Endothelial cell of umbilical vein (primary cell): Measurements from ENCODE around the gene B9D1. TPM values are rescaled to one million over a fixed set of nuclear protein-coding genes. Genes with fewer than 3 reads are reported as not detected.

Source experiments
- BruUV-seq: library from RNA; stranded (reverse); fragments of 400-500 nt; replicated peaks from 2 replicates; lab custom pipeline; 2021; lab: Mats Ljungman, UMichigan
- CTCF ChIA-PET: fragments of 300-600, 350-600 bp; sonication (Branson Sonifier 250); formaldehyde crosslinking; loops from one replicate; lab custom pipeline; 2021; ENCODE audit warnings: antibody characterized with exemption, inconsistent platforms; lab: Charles Lee
- POLR2A ChIA-PET: fragments of 300-600, 350-600 bp; sonication (Branson Sonifier 250); formaldehyde crosslinking; loops from one replicate; lab custom pipeline; 2021; ENCODE audit warnings: antibody characterized with exemption, inconsistent platforms; lab: Charles Lee
- DNase-seq: peaks from one replicate; pipeline ENCODE4 v3.0.0-alpha.2; 2011; ENCODE audit warnings: low read depth, low spot score
- FAIRE-seq: peaks from 2 replicates; lab custom pipeline; 2011; peaks lifted over from hg19 to GRCh38; lab: Jason Lieb, UNC
- H2AFZ ChIP-seq: 2 replicates; pipeline ENCODE4 v1.6.0; 2012; ENCODE audit warnings: low read depth, low read length, control low read depth, inconsistent platforms
- H3K27ac ChIP-seq: 2 replicates; pipeline ENCODE4 v1.5.1; 2011; ENCODE audit warnings: low read depth, mild to moderate bottlenecking, control low read depth, low read length, moderate library complexity; ENCODE audit not compliant: insufficient read depth
- H3K27me3 ChIP-seq, 2 experiments: 2 replicates each; pipeline versions ENCODE4 v1.6.0 to v1.6.1; 2011; ENCODE audit warnings: low read length in 2 of 2, mixed read lengths in 1 of 2; ENCODE audit not compliant: control insufficient read depth in 2 of 2, insufficient read depth in 2 of 2
- H3K36me3 ChIP-seq, 2 experiments: 2 replicates in 1 of 2; 3 replicates in 1 of 2; pipeline ENCODE4 v1.5.1; 2011; ENCODE audit warnings: low read length in 2 of 2, mild to moderate bottlenecking in 1 of 2, moderate library complexity in 1 of 2; ENCODE audit not compliant: control insufficient read depth in 2 of 2, insufficient read depth in 2 of 2; ENCODE audit errors: extremely low read depth in 1 of 2
- H3K4me1 ChIP-seq: 3 replicates; pipeline ENCODE4 v1.5.1; 2011; ENCODE audit warnings: mild to moderate bottlenecking, low read length; ENCODE audit not compliant: control insufficient read depth, insufficient read depth; ENCODE audit errors: extremely low read depth
- H3K4me2 ChIP-seq: 2 replicates; pipeline ENCODE4 v1.6.1; 2011; ENCODE audit warnings: low read length, control low read depth, mixed read lengths; ENCODE audit not compliant: insufficient read depth
- H3K4me3 ChIP-seq, 3 experiments: fragments of 200-600 bp in 1 of 3; sonication (generic), shearing (Covaris generic) in 1 of 3; replicated peaks in 1 of 3; 2 replicates each; pipeline ENCODE4 v1.5.1; 2011 to 2016; ENCODE audit warnings: control low read depth in 3 of 3, low read length in 3 of 3, mild to moderate bottlenecking in 2 of 3, inconsistent platforms in 1 of 3, low read depth in 1 of 3, moderate library complexity in 1 of 3; ENCODE audit not compliant: insufficient read depth in 1 of 3
- H3K79me2 ChIP-seq: 2 replicates; pipeline ENCODE4 v1.6.0; 2012; ENCODE audit warnings: low read length, inconsistent platforms; ENCODE audit not compliant: control insufficient read depth, insufficient read depth
- H3K9ac ChIP-seq: replicated peaks from 2 replicates; pipeline ENCODE3; 2011; ENCODE audit warnings: low read length, control low read depth; ENCODE audit not compliant: insufficient read depth; ENCODE audit errors: extremely low read depth
- H3K9me1 ChIP-seq: replicated peaks from 3 replicates; pipeline ENCODE4 v1.6.0; 2011; ENCODE audit warnings: mild to moderate bottlenecking, low read length; ENCODE audit not compliant: control insufficient read depth, insufficient read depth; ENCODE audit errors: extremely low read depth
- H3K9me3 ChIP-seq: replicated peaks from 2 replicates; pipeline ENCODE4 v1.5.1; 2012; ENCODE audit warnings: low read length, inconsistent platforms; ENCODE audit not compliant: control insufficient read depth, insufficient read depth
- H4K20me1 ChIP-seq: replicated peaks from 2 replicates; pipeline ENCODE3; 2011; ENCODE audit warnings: mild to moderate bottlenecking, low read length; ENCODE audit not compliant: control insufficient read depth, insufficient read depth; ENCODE audit errors: extremely low read depth
- EZH2 ChIP-seq: IDR thresholded peaks from 2 replicates; pipeline ENCODE4 v1.6.1; 2012; ENCODE audit warnings: borderline replicate concordance, low read depth, mild to moderate bottlenecking, moderate library complexity, low read length, inconsistent platforms; ENCODE audit not compliant: severe bottlenecking
- FOS ChIP-seq: IDR thresholded peaks from 2 replicates; pipeline ENCODE4 v1.6.1; 2011; ENCODE audit warnings: mild to moderate bottlenecking, low read length, moderate library complexity, borderline replicate concordance; ENCODE audit not compliant: insufficient read depth
- GATA2 ChIP-seq: IDR thresholded peaks from 2 replicates; pipeline ENCODE4 v1.7.0; 2011; ENCODE audit warnings: low read depth, mild to moderate bottlenecking, moderate library complexity, mixed read lengths, low read length; ENCODE audit not compliant: insufficient read length, insufficient read depth
- JUN ChIP-seq: IDR thresholded peaks from 2 replicates; pipeline ENCODE4 v1.6.1; 2011; ENCODE audit warnings: borderline replicate concordance, low read depth; ENCODE audit not compliant: insufficient read length, insufficient read depth
- MAX ChIP-seq: IDR thresholded peaks from 2 replicates; pipeline ENCODE4 v1.6.1; 2011; ENCODE audit not compliant: insufficient read depth, insufficient read length
- MYC ChIP-seq: IDR thresholded peaks from one replicate; pipeline ENCODE4 v1.6.1; 2011; ENCODE audit warnings: mild to moderate bottlenecking, low read depth, low read length
- POLR2A ChIP-seq: IDR thresholded peaks from 2 replicates; pipeline ENCODE4 v1.6.1; 2012; ENCODE audit warnings: low read depth, mild to moderate bottlenecking, control low read depth, low read length
- POLR2AphosphoS5 ChIP-seq: IDR thresholded peaks from 2 replicates; pipeline ENCODE4 v1.6.1; 2012; ENCODE audit warnings: low read depth, mild to moderate bottlenecking, control low read depth, low read length, moderate library complexity; ENCODE audit not compliant: insufficient read depth
- dilution Hi-C: fragments of 300-500 bp; cut with MboI; formaldehyde crosslinking; loops from one replicate; pipeline ENCODE4 v1.15.0; 2019; ENCODE audit warnings: low sequenced_read_pairs; ENCODE audit not compliant: extremely low pct_ligation_motif_present
- intact Hi-C: fragments of 100-400 bp; cut with micrococcal nuclease; formaldehyde crosslinking; loops from one replicate; pipeline ENCODE4 v1.10.0; 2022
- polyA plus RNA-seq, 4 experiments: library from polyadenylated mRNA; depleted of rRNA in 3 of 4; stranded (reverse) in 3 of 4; unstranded in 1 of 4; fragments of >200 nt; gene quantifications; 2 replicates each; pipeline versions ENCODE4 v1.2.1 to v1.2.3, GENCODE V29; 2011 to 2012; ENCODE audit warnings: missing spikeins in 1 of 4
- total RNA-seq: library from RNA; stranded (reverse); gene quantifications from 2 replicates; pipeline ENCODE4 v1.2.3, GENCODE V29; 2021
- TF ChIP-seq, protein P1 (sequence below), 2 donors: IDR thresholded peaks; 1 replicate in 1 of 2; 2 replicates in 1 of 2; pipeline ENCODE4 v1.5.1; 2011; ENCODE audit warnings: low read length in 2 of 2, mild to moderate bottlenecking in 2 of 2, moderate library complexity in 2 of 2, control low read depth in 1 of 2, inconsistent platforms in 1 of 2, low read depth in 1 of 2; ENCODE audit not compliant: insufficient read depth in 1 of 2; ENCODE audit errors: extremely low read depth in 1 of 2

B9D1 gene
- total and polyA plus RNA-seq, 2 donors (not counting 3 experiments of a cell fraction or from before 2014, with no cell fraction given) = 20.5 to 55.8 TPM

DNA sequence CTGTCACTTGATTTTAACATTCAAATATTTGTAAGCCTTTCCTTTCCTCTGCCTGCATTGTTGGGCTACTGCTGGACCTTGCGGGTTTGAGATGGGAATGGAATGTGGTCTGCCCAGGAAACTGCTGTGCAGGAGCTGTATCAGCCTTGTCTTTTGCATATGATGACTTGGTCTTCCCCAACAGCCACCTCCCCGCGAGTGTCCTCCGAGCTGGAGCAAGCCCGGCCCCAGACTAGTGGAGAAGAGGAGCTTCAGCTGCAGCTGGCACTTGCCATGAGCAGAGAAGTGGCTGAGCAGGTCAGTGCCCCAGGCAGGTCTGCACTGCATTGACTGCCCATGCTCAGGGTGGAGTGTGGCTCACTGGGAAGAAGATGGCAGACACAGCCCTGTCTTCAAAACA is 52.8 kb downstream of the B9D1 start:
- H3K36me3 ChIP-seq = peaks cover 10 to 20% of the 10 kb centered on the region in 2 experiments
- no peak overlapping the region for H3K9ac ChIP-seq
- ChIA-PET POLR2A (no interaction called here), CTCF (no interaction called here)
- no peak overlapping the region for H3K27ac ChIP-seq
- no peak overlapping the region for H2AFZ ChIP-seq
- no peak overlapping the region for H3K4me2 ChIP-seq
- H3K9me1 ChIP-seq = no peaks in the 10 kb centered on the region
- H3K9me3 ChIP-seq = no peaks in the 10 kb centered on the region
- peaks cover 22% of the 10 kb centered on the region for H3K4me1 ChIP-seq
- no peak for TF ChIP-seq POLR2A
- TF ChIP-seq FOS = no peak
- TF ChIP-seq JUN = no peak
- no peak for TF ChIP-seq EZH2
- TF ChIP-seq, protein P1, sequence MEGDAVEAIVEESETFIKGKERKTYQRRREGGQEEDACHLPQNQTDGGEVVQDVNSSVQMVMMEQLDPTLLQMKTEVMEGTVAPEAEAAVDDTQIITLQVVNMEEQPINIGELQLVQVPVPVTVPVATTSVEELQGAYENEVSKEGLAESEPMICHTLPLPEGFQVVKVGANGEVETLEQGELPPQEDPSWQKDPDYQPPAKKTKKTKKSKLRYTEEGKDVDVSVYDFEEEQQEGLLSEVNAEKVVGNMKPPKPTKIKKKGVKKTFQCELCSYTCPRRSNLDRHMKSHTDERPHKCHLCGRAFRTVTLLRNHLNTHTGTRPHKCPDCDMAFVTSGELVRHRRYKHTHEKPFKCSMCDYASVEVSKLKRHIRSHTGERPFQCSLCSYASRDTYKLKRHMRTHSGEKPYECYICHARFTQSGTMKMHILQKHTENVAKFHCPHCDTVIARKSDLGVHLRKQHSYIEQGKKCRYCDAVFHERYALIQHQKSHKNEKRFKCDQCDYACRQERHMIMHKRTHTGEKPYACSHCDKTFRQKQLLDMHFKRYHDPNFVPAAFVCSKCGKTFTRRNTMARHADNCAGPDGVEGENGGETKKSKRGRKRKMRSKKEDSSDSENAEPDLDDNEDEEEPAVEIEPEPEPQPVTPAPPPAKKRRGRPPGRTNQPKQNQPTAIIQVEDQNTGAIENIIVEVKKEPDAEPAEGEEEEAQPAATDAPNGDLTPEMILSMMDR (IDR thresholded peaks at IDR 0.05; ENCODE audit: extremely low read depth in 1 of 2, insufficient read depth in 1 of 2, low read depth in 1 of 2, low read length in 2 of 2) = no peak
- intact Hi-C loops = loop anchor here (5.0 kb wide), 1 partner anchor 38 kb away; no protein-coding TSS in a partner anchor
- H3K79me2 ChIP-seq = peaks cover 5% of the 10 kb centered on the region
- H4K20me1 ChIP-seq = no peaks in the 10 kb centered on the region
- BruUV-seq = no TSS peak
- dilution Hi-C loops = no loop called here
- no peaks in the 10 kb centered on the region for H3K27me3 ChIP-seq
- DNase-seq (no peak), FAIRE-seq (no peak)
- H3K4me3 ChIP-seq = no peak overlapping the region

GRCh38 chr17:19308398-19308797 is 54.1 kb downstream of the B9D1 start:
- CTCF ChIA-PET = interaction anchor here (1.3 kb wide), 1 partner anchor 20 kb away, joined by 4 read pairs; no protein-coding TSS in a partner anchor
- FAIRE-seq = no peak
- DNase-seq = no peak
- POLR2A ChIA-PET = no interaction called here
- H3K9ac ChIP-seq = no peak overlapping the region
- H3K9me1 ChIP-seq = no peaks in the 10 kb centered on the region
- no peaks in the 10 kb centered on the region for H4K20me1 ChIP-seq
- no peak overlapping the region for H3K27ac ChIP-seq
- no peaks in the 10 kb centered on the region for H3K9me3 ChIP-seq
- TF ChIP-seq POLR2A (no peak), POLR2AphosphoS5 (no peak), MYC (no peak), EZH2 (no peak), MAX (no peak), GATA2 (no peak)
- TF ChIP-seq, protein P1 (IDR thresholded peaks at IDR 0.05; ENCODE audit: extremely low read depth in 1 of 2, insufficient read depth in 1 of 2, low read depth in 1 of 2, low read length in 2 of 2) = no peak
- no peak overlapping the region for H3K4me3 ChIP-seq
- no peak overlapping the region for H2AFZ ChIP-seq
- no peaks in the 10 kb centered on the region for H3K27me3 ChIP-seq
- peaks cover 10 to 16% of the 10 kb centered on the region in 2 experiments for H3K36me3 ChIP-seq
- H3K4me1 ChIP-seq = peaks cover 34% of the 10 kb centered on the region
- dilution Hi-C loops = no loop called here
- no peak overlapping the region for H3K4me2 ChIP-seq
- no TSS peak for BruUV-seq
- peaks cover 10% of the 10 kb centered on the region for H3K79me2 ChIP-seq
- intact Hi-C loops = no loop called here
